T-helper 1 cell treated with Interleukin-12 subunit alpha and Interleukin-12 subunit beta and Interleukin-4 antibody, amounts not matched to agents 30 ng/mL and 1 ng/mL, for 36 hours (primary cell): ENCODE data around the gene TRIM71. TPM values are rescaled to one million over a fixed set of nuclear protein-coding genes. Genes with fewer than 3 reads are reported as not detected.
"Not testable (repeated sequence)": the region's sequence is repeated elsewhere in the genome, so short reads cannot be mapped to it uniquely, and the experiment has no call there.

Experiments used
- intact Hi-C: fragments of 100-400 bp; cut with micrococcal nuclease; formaldehyde crosslinking; loops from one replicate; pipeline ENCODE4 v1.15.1; 2024
- total RNA-seq: library from RNA; stranded (reverse); gene quantifications from 2 replicates; pipeline ENCODE4 v1.2.3, GENCODE V29; 2022

TRIM71 gene
- total RNA-seq, 1 donor from 2014 or later, result 0.02 TPM

DNA sequence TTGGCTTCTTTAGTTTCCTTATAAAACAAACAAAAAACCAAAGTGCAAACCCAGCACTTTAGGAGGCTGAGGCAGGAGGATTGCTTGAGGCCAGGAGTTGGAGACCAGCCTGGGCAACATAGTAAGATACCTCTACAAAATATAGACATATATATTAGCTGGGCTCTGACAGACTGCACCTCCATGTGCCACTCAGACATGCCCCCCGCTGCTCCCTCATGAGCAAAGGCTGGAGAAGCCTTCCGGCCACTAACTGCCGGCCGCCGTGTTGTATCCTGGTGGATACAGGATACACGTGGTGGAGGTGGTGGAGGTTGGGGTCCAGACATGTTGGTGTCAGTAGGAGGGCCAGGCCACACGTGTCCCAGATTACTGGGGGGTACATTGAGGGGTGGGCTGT is 104.3 kb downstream of the TRIM71 start:
- intact Hi-C loops, result no loop called here

DNA sequence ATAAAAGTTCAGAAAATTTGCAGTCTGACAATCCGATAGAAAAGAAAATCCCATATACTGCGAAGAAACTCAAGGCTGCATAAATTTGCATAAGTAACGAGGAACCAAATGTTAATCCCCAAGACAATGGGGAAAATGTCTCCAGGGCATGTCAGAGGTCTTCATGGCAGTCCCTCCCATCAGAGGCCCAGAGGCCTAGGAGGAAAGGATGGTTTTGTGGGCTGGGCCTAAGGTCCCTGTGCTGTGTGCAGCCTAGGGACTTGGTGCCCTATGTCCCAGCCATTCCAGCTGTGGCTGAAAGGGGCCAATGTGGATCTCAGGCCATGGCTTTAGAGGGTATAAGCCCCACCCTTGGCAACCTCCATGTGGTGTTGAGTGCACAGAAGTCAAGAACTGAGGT is 112.4 kb downstream of the TRIM71 start:
- intact Hi-C loops, result loop anchor here (5.0 kb wide), 1 partner anchor 48 kb away; no protein-coding TSS in a partner anchor

DNA sequence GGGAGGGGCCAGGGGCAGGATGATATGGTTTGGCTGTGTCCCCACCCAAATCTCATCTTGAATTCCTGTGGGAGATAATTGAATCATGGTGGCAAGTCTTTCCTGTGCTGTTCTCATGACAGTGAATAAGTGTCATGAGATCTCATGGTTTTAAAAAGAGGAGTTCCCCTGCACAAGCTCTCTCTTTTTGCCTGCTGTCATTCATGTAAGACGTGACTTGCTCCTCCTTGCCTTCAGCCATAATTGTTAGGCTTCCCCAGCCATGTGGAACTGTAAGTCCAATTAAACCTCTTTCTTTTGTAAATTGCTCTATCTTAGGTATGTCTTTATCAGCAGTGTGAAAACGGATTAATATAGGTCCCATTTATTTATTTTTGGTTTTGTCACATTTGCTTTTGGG is 113.5 kb downstream of the TRIM71 start:
- intact Hi-C loops, result loop anchor here (5.0 kb wide), 1 partner anchor 49 kb away; no protein-coding TSS in a partner anchor

DNA sequence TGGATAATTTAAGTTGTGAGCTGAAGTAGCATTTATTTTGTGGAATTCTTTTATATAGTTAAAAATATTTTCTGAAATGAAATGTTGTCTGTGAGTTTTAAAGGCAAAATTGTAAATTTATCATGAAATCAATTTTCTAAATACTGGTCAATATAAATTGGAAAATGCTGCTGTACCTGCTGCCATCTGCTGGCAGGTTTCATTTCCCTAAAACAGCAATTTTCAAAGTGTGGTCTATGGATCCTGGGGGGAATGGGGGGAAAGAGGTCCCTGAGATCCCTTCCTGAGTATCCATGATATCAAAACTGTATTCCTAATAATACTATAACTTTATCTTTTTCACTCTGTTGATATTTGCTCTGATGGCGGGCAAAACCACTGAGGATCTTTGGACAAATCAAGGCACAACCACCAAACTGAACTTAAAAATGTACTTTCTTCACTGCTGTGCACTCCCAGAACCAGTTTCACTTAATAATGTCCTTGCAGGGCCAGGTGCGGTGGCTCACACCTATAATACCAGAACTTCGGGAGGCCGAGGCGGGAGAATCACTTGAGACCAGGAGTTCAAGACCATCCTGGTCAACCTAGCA is 116.4 kb downstream of the TRIM71 start:
- intact Hi-C loops, result loop anchor here (1.0 to 5.0 kb wide), 4 partner anchors 52 to 424 kb away; no protein-coding TSS in a partner anchor

DNA sequence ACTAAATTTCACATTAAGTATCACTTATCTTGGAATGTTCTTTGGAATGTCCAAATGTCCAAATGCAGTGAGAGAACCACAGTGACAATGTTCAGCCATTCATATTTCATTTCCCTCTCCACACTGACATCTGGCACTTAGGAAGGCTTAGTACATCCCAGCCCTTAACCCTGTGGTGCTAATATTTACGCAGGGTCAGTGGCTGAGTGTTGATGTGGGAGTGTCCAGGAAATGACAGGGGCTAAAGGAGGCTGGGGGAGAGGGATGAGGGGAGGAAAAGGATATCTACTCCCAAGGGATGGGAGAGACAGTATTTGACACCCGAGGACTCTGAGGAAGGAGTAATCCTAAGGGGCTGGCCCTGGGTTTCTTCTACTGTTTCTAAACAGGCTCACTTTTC is 119.5 kb downstream of the TRIM71 start:
- intact Hi-C loops, result no loop called here

DNA sequence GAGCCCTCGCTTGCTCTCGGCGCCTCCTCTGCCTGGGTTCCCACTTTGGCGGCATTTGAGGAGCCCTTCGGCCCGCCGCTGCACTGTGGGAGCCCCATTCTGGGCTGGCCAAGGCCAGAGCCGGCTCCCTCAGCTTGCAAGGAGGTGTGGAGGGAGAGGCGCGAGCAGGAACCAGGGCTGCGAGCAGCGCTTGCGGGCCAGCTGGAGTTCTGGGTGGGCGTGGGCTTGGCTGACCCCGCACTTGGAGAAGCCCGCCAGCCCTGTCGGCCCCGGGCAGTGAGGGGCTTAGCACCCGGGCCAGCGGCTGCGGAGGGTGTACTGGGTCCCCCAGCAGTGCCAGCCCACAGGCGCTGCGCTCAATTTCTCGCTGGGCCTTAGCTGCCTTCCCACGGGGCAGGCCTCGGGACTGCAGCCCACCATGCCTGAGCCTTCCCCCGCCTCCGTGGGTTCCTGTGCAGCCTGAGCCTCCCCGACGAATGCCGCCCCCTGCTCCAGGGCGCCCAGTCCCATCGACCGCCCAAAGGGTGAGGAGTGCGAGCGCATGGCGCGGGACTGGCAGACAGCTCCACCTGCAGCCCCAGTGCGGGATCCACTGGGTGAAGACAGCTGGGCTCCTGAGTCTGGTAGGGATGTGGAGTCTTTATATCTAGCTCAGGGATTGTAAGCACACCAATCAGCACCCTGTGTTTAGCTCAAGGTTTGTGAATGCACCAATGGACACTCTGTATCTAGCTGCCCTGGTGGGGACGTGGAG is 121.9 kb downstream of the TRIM71 start:
- intact Hi-C loops, result not testable (repeated sequence)

DNA sequence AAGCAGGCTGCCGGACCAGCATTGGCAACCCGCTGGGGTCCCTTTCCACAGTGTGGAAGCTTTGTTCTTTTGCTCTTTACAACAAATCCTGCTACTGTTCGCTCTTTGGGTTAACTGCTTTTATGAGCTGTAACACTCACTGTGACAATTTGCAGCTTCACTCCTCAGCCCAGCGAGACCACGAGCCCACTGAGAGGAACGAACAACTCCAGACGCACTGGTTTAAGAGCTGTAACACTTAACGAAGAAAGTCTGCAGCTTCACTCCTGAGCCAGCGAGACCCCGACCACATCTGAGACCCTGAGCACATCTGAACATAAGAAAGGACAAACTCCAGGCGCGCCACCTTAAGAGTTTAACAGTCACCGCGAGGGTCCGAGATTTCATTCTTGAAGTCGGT is 122.9 kb downstream of the TRIM71 start:
- intact Hi-C loops, result no loop called here

DNA sequence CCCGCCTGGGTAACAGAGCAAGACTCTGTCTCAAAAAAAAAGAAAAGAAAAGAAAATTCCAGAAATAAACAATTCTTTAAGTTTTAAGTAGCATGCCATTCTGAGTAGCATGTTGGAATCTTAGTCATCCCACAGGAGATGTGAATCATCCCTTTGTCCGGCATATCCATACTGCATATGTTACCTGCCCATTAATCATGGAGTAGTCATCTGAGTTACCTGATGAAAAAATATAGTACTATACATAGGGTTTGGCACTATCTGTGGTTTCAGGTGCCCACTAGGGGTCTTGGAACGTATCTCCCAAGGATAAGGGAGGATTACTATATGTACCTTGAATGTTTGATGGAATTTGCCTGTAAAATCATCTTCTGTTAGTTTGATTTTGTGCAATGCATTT is 127.3 kb downstream of the TRIM71 start:
- intact Hi-C loops, result loop anchor here (5.0 kb wide), 2 partner anchors 442 to 772 kb away; partner anchors contain the start of gene CLASP2

DNA sequence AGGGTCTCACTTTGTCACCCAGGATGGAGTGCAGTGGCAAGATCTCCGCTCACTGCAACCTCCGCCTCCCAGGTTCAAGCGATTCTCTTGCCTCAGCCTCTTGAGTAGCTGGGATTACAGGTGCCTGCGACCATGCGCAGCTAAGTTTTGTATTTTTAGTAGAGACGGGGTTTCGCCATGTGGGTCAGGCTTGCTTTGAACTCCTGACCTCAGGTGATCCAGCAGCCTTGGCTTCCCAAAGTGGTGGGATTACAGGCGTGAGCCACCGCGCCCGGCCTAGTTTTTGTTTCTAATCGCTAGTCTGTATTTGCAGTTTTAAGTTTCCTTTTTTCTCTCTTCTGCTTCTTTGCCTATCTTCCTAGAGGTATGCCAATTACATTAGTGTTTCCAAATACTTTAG is 127.8 kb downstream of the TRIM71 start:
- intact Hi-C loops, result loop anchor here (5.0 kb wide), 2 partner anchors 442 to 772 kb away; partner anchors contain the start of gene CLASP2

DNA sequence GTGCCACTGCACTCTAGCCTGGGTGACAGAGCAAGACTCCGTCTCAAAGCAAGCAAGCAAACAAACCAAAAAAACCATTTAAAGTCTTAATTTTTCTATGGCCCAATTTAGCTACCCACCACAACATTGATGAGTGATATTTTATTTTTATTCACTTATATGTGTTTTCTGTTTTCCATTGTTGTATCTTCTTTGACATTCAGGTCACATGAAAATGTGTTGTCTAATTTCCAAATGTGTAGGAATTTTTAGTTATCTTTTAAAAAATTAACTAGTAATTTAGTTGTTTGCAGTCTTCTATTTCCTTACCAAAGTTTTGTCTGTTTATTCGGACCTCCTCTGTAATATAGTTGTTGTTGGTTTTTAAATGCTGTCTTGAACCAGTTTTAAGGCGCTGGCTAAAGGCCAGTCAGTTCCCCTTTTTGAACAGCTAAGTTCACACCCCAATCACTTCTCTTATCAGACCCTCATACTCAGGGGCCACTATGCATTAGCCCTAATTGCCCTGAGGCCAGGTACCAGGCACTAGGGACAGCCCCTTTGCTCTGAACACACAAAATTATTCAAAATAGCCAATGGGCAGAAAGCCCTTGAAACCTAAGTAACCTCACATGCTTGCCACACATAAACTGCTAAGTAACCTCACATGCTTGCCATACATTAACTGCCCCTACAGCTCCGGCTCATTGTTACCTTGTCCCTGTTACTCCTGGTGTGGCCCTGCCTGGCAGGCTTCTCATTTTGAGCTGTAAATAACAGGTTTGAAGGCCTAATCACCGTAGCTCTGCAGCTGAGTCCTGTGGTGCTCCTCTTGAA is 129.4 kb downstream of the TRIM71 start:
- intact Hi-C loops, result loop anchor here (1.0 to 5.0 kb wide), 14 partner anchors 76 to 848 kb away; partner anchors contain the start of genes CLASP2, CRTAP, GLB1 and TMPPE

Other genes with a start within 250 kb of the TRIM71 start
- gene DYNC1LI1, start 247.1 kb upstream of the TRIM71 start, total RNA-seq, result 28.6 and 29.0 TPM in 2 replicates
- 49.0 and 50.5 TPM in 2 replicates for gene CNOT10, start 132.8 kb upstream of the TRIM71 start, total RNA-seq
- gene CCR4, start 133.6 kb downstream of the TRIM71 start, total RNA-seq, result 42.5 and 43.6 TPM in 2 replicates